Measurements from ENCODE around the gene RAD51B.

GRCh38 chr14:68766299-68767247, 947.0 kb downstream of the RAD51B start:
- TF ChIP-seq CTCF (conservative IDR thresholded peaks at IDR 0.05 in 1 of 2, IDR thresholded peaks at IDR 0.05 in 1 of 2; ENCODE audit: low read depth in 1 of 2, low read length in 2 of 2) = no peak
- TF ChIP-seq EZH2 (IDR thresholded peaks at IDR 0.05; ENCODE audit: low read length, missing control alignments) = no peak
